HCT116 (cell line): Measurements from ENCODE around the gene KLHDC4. TPM values are rescaled to one million over a fixed set of nuclear protein-coding genes. Genes with fewer than 3 reads are reported as not detected.

Experiments
- ATAC-seq: fragments of 200-7000 bp; cut with Tn5 transposase; 2 replicates; pipeline ENCODE4 v1.9.1; 2020; ENCODE audit warnings: mild to moderate bottlenecking, moderate library complexity
- BruUV-seq: library from RNA; stranded (reverse); fragments of 400-500 nt; replicated peaks from 2 replicates; lab custom pipeline; 2021; lab: Mats Ljungman, UMichigan
- CTCF ChIA-PET: fragments of 300-600 bp; sonication (Branson Sonifier 250); formaldehyde crosslinking; loops from one replicate; lab custom pipeline; 2021; ENCODE audit warnings: antibody characterized with exemption; lab: Charles Lee
- POLR2A ChIA-PET: fragments of 300-600, 350-600 bp; sonication (Branson Sonifier 250); formaldehyde crosslinking; loops from one replicate; lab custom pipeline; 2021; ENCODE audit warnings: antibody characterized with exemption; lab: Charles Lee
- RAD21 ChIA-PET, 2 experiments: fragments of 300-600 bp; sonication (Branson Sonifier 250); formaldehyde crosslinking; loops; one replicate each; lab custom pipeline; 2023; ENCODE audit warnings: low total read pairs in 2 of 2; ENCODE audit not compliant: uncharacterized antibody in 2 of 2, unreplicated experiment in 2 of 2, low non-redundant PET in 1 of 2; lab: Charles Lee
- DNase-seq: peaks from one replicate; pipeline ENCODE4 v3.0.0-alpha.2; 2010; ENCODE audit warnings: low read depth, low spot score
- H2AFZ ChIP-seq: fragments of 200-600 bp; shearing (Covaris generic), sonication (generic); 2 replicates; pipeline ENCODE4 v1.6.1; 2017; ENCODE audit warnings: low read depth, mixed run types, mixed read lengths, antibody characterized with exemption, low read length; ENCODE audit not compliant: poor library complexity, severe bottlenecking
- H3K27ac ChIP-seq: 2 replicates; pipeline ENCODE4 v1.5.1; 2012; ENCODE audit warnings: low read depth, low read length
- H3K27me3 ChIP-seq: fragments of 200-600 bp; sonication (generic); 2 replicates; pipeline ENCODE4 v1.6.1; 2016; ENCODE audit warnings: mixed run types, low read length, mixed read lengths; ENCODE audit not compliant: insufficient read depth
- H3K36me3 ChIP-seq, 2 experiments: fragments of 200-500 bp in 1 of 2; fragments of 200-600 bp in 1 of 2; sonication (Bioruptor generic) in 1 of 2; sonication (generic) in 1 of 2; 2 replicates each; pipeline versions ENCODE4 v1.5.1 to v1.6.1; 2014 to 2016; ENCODE audit warnings: low read length in 2 of 2, inconsistent platforms in 1 of 2, mixed read lengths in 1 of 2, mixed run types in 1 of 2; ENCODE audit not compliant: insufficient read depth in 2 of 2, control insufficient read depth in 1 of 2
- H3K4me1 ChIP-seq, 2 experiments: fragments of 200-600 bp in 1 of 2; sonication (generic) in 1 of 2; 2 replicates each; pipeline versions ENCODE4 v1.5.1 to v1.6.1; 2012 to 2017; ENCODE audit warnings: low read length in 2 of 2, inconsistent platforms in 1 of 2, mild to moderate bottlenecking in 1 of 2, mixed read lengths in 1 of 2, mixed run types in 1 of 2, moderate library complexity in 1 of 2; ENCODE audit not compliant: insufficient read depth in 2 of 2, control insufficient read depth in 1 of 2
- H3K4me2 ChIP-seq: fragments of 200-600 bp; sonication (generic); 2 replicates; pipeline ENCODE4 v1.6.1; 2017; ENCODE audit warnings: mixed run types, low read length, mixed read lengths
- H3K4me3 ChIP-seq, 2 experiments: fragments of 200-600 bp in 1 of 2; sonication (generic) in 1 of 2; replicated peaks in 1 of 2; 2 replicates each; pipeline ENCODE4 v1.5.1; 2011 to 2016; ENCODE audit warnings: low read length in 2 of 2, control low read depth in 1 of 2, low read depth in 1 of 2, mild to moderate bottlenecking in 1 of 2, mixed read lengths in 1 of 2, mixed run types in 1 of 2
- H3K79me2 ChIP-seq: fragments of 200-600 bp; sonication (generic); 2 replicates; pipeline ENCODE4 v1.6.1; 2017; ENCODE audit warnings: mild to moderate bottlenecking, mixed run types, low read length, moderate library complexity, mixed read lengths; ENCODE audit not compliant: insufficient read depth
- H3K9ac ChIP-seq: fragments of 200-600 bp; sonication (generic); 2 replicates; pipeline ENCODE4 v1.6.1; 2016; ENCODE audit warnings: low read length, mixed read lengths
- H3K9me2 ChIP-seq: fragments of 200-600 bp; sonication (generic), shearing (Covaris generic); 2 replicates; pipeline ENCODE4 v1.6.1; 2017; ENCODE audit warnings: mixed run types, mild to moderate bottlenecking, moderate library complexity; ENCODE audit not compliant: insufficient read depth
- H3K9me3 ChIP-seq, 2 experiments: fragments of 200-500 bp in 1 of 2; fragments of 200-600 bp in 1 of 2; sonication (Bioruptor generic) in 1 of 2; sonication (generic) in 1 of 2; 2 replicates each; pipeline ENCODE4 v1.6.1; 2014 to 2017; ENCODE audit warnings: low read length in 2 of 2, mixed read lengths in 2 of 2, inconsistent platforms in 1 of 2, low read depth in 1 of 2, mild to moderate bottlenecking in 1 of 2, mixed run types in 1 of 2, moderate library complexity in 1 of 2; ENCODE audit not compliant: control insufficient read depth in 1 of 2, insufficient read depth in 1 of 2
- H4K20me1 ChIP-seq: fragments of 200-600 bp; sonication (generic), shearing (Covaris generic); 2 replicates; pipeline ENCODE4 v1.6.1; 2017; ENCODE audit warnings: mixed run types, mild to moderate bottlenecking, moderate library complexity; ENCODE audit not compliant: insufficient read depth
- CTCF ChIP-seq, 3 experiments: fragments of 200-600 bp in 1 of 3; sonication (generic) in 1 of 3; IDR thresholded peaks in 2 of 3; conservative IDR thresholded peaks in 1 of 3; 2 replicates each; pipeline ENCODE4 v1.5.1; 2012 to 2017; ENCODE audit warnings: low read depth in 2 of 3, low read length in 2 of 3, antibody characterized with exemption in 1 of 3, borderline replicate concordance in 1 of 3, control low read depth in 1 of 3, mild to moderate bottlenecking in 1 of 3, mixed read lengths in 1 of 3, mixed run types in 1 of 3, moderate library complexity in 1 of 3; ENCODE audit not compliant: insufficient read depth in 1 of 3
- EGR1 ChIP-seq: IDR thresholded peaks from 2 replicates; pipeline ENCODE4 v1.6.1; 2012; ENCODE audit warnings: low read depth
- ELF1 ChIP-seq: IDR thresholded peaks from 2 replicates; pipeline ENCODE4 v1.6.1; 2012; ENCODE audit warnings: low read depth, borderline replicate concordance
- EZH2phosphoT487 ChIP-seq: fragments of 200-600 bp; IDR thresholded peaks from 2 replicates; pipeline ENCODE4 v1.6.1; 2018; ENCODE audit warnings: antibody characterized with exemption, borderline replicate concordance
- FOSL1 ChIP-seq: IDR thresholded peaks from 2 replicates; pipeline ENCODE4 v1.6.1; 2012; ENCODE audit warnings: low read depth
- JUND ChIP-seq: IDR thresholded peaks from 2 replicates; pipeline ENCODE4 v1.6.1; 2012
- MAX ChIP-seq: IDR thresholded peaks from 2 replicates; pipeline ENCODE4 v1.6.1; 2012
- POLR2A ChIP-seq: IDR thresholded peaks from 2 replicates; pipeline ENCODE4 v1.7.0; 2011; ENCODE audit warnings: borderline replicate concordance; ENCODE audit not compliant: insufficient read depth, insufficient read length; ENCODE audit errors: extremely low read depth
- POLR2AphosphoS5 ChIP-seq: IDR thresholded peaks from 2 replicates; pipeline ENCODE4 v1.6.1; 2011; ENCODE audit warnings: mild to moderate bottlenecking, low read depth, low read length, moderate library complexity
- REST ChIP-seq: IDR thresholded peaks from 2 replicates; pipeline ENCODE4 v1.6.1; 2012; ENCODE audit warnings: low read depth
- SIN3A ChIP-seq: IDR thresholded peaks from 2 replicates; pipeline ENCODE4 v1.6.1; 2012; ENCODE audit warnings: low read depth
- SP1 ChIP-seq: IDR thresholded peaks from 2 replicates; pipeline ENCODE4 v1.6.1; 2012; ENCODE audit warnings: low read depth
- SRF ChIP-seq: IDR thresholded peaks from 2 replicates; pipeline ENCODE4 v1.6.1; 2012; ENCODE audit warnings: low read depth
- TCF7L2 ChIP-seq: IDR thresholded peaks from 2 replicates; pipeline ENCODE4 v1.7.0; 2011; ENCODE audit warnings: borderline replicate concordance, inconsistent platforms; ENCODE audit not compliant: insufficient read depth, insufficient read length; ENCODE audit errors: extremely low read depth
- YY1 ChIP-seq: IDR thresholded peaks from 2 replicates; pipeline ENCODE4 v1.6.1; 2011; ENCODE audit warnings: low read length, low read depth, moderate library complexity, mild to moderate bottlenecking; ENCODE audit not compliant: insufficient replicate concordance; ENCODE audit errors: extremely low read depth
- ZBTB33 ChIP-seq: IDR thresholded peaks from 2 replicates; pipeline ENCODE4 v1.6.1; 2011; ENCODE audit warnings: mild to moderate bottlenecking, low read length, moderate library complexity; ENCODE audit not compliant: insufficient replicate concordance; ENCODE audit errors: extremely low read depth
- ZNF274 ChIP-seq: fragments of 200-500 bp; sonication (Bioruptor generic); IDR thresholded peaks from 2 replicates; pipeline ENCODE4 v1.6.1; 2014; ENCODE audit warnings: mild to moderate bottlenecking, low read depth, low read length, inconsistent platforms
- intact Hi-C: fragments of 100-400 bp; cut with micrococcal nuclease; formaldehyde crosslinking; loops from 2 replicates; pipeline ENCODE4 v1.10.0; 2022
- total RNA-seq: library from RNA; stranded (reverse); gene quantifications from one replicate; pipeline ENCODE4 v1.2.1, GENCODE V29; 2021; ENCODE audit not compliant: unreplicated experiment

KLHDC4 gene
- total RNA-seq, 1 experiment from 2014 or later: 107 TPM

GRCh38 chr16:87803385-87803784 lies 37.6 kb upstream of the KLHDC4 start:
- ATAC-seq (no peak), DNase-seq (no peak)
- Histone ChIP-seq H3K4me2 (no peak overlapping the region), H3K27ac (no peak overlapping the region), H3K27me3 (no peaks in the 10 kb centered on the region), H4K20me1 (no peaks in the 10 kb centered on the region), H3K9me3 (no peaks in the 10 kb centered on the region), H3K9me2 (no peaks in the 10 kb centered on the region), H3K4me3 (no peak overlapping the region), H3K9ac (no peak overlapping the region), H3K4me1 (peaks cover 21 to 23% of the 10 kb centered on the region in 2 experiments), H3K36me3 (no peaks in the 10 kb centered on the region), H3K79me2 (no peaks in the 10 kb centered on the region), H2AFZ (no peak overlapping the region)
- ChIA-PET CTCF (interaction anchor here (1.8 kb wide), 1 partner anchor 25 kb away, joined by 8 read pairs; no protein-coding TSS in a partner anchor), POLR2A (interaction anchor here (1.1 to 1.4 kb wide), 2 partner anchors 14 to 67 kb away, joined by 6 read pairs; no protein-coding TSS in a partner anchor), RAD21 (no interaction called here)
- intact Hi-C loops: no loop called here
- no TSS peak for BruUV-seq
- TF ChIP-seq ZBTB33 (no peak), CTCF (IDR thresholded peaks at IDR 0.05 in 2 of 3, conservative IDR thresholded peaks at IDR 0.05 in 1 of 3; ENCODE audit: borderline replicate concordance in 1 of 3, insufficient read depth in 1 of 3, low read depth in 2 of 3, low read length in 2 of 3) (no peak), TCF7L2 (no peak), EGR1 (no peak), EZH2phosphoT487 (no peak), SIN3A (no peak), YY1 (no peak), MAX (no peak), SRF (no peak), SP1 (no peak), JUND (no peak), REST (no peak), POLR2AphosphoS5 (no peak), POLR2A (no peak), ELF1 (no peak), ZNF274 (no peak), FOSL1 (no peak)
